Measurements from ENCODE around the gene SLC24A5. TPM values are rescaled to one million over a fixed set of nuclear protein-coding genes. Genes with fewer than 3 reads are reported as not detected.

Gene SLC24A5
- polyA plus RNA-seq, 1 donor = 0.14 TPM

DNA sequence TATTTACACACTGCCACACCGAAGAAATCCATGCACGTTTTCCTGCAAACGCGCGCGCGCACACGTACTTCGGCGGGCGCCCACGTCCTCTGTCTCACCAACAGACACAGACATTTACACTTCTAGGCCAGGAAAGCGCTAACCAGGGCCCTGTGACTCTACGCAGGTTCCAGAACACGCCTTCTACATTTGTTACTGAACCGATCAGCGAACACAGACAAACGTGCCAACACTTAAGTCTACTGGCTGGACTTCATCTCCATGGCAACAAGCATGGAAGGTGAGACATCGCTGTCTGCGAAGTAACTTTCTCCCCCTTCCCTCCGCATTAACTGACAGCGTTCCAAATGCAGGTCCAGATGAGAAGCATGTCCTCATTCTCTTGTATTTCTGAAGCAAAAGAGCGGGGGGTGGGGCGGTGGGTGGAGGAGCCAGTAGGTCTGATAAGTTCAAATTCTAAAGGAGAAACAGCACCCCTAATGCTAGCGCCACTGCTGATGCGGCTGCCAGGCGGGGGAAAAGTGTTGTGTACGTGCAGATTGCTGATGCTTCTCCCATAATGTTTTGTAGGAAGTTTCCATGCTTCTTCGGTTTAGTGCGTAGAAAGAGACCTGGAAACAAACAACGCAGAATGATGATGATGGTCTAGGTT lies 70.9 kb downstream of the SLC24A5 start, which contains the start of gene CTXN2:
Gene CTXN2, plus strand, starts transcription at position 92 of the 652 bp plus-strand sequence. CDS start 9,636 bp downstream, outside the sequence.
- no peak for DNase-seq

Other genes starting within 250 kb of the SLC24A5 start
- 11.3 TPM for gene MYEF2, start 57.3 kb downstream of the SLC24A5 start, polyA plus RNA-seq (ENCODE audit: insufficient read length)
- not detected for gene CTXN2, start 70.7 kb downstream of the SLC24A5 start, polyA plus RNA-seq (ENCODE audit: insufficient read length)
- gene SLC12A1, start 85.3 kb downstream of the SLC24A5 start, polyA plus RNA-seq (ENCODE audit: insufficient read length) = 0.03 TPM
- 101 TPM for gene DUT, start 210.4 kb downstream of the SLC24A5 start, polyA plus RNA-seq (ENCODE audit: insufficient read length)